ENCODE measurements around the gene SLC26A1.

Gene SLC26A1

GRCh38 chr4:993111-994029, at the start of gene SLC26A1:
Gene SLC26A1 (minus strand): TSS chr4:993404. CDS start chr4:991703, 1,701 bp downstream.
- TF ChIP-seq, protein P1, sequence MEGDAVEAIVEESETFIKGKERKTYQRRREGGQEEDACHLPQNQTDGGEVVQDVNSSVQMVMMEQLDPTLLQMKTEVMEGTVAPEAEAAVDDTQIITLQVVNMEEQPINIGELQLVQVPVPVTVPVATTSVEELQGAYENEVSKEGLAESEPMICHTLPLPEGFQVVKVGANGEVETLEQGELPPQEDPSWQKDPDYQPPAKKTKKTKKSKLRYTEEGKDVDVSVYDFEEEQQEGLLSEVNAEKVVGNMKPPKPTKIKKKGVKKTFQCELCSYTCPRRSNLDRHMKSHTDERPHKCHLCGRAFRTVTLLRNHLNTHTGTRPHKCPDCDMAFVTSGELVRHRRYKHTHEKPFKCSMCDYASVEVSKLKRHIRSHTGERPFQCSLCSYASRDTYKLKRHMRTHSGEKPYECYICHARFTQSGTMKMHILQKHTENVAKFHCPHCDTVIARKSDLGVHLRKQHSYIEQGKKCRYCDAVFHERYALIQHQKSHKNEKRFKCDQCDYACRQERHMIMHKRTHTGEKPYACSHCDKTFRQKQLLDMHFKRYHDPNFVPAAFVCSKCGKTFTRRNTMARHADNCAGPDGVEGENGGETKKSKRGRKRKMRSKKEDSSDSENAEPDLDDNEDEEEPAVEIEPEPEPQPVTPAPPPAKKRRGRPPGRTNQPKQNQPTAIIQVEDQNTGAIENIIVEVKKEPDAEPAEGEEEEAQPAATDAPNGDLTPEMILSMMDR (IDR thresholded peaks at IDR 0.05), result no peak
- H3K9me3 ChIP-seq, result no peaks in the 10 kb centered on the region
- no peaks in the 10 kb centered on the region for H3K36me3 ChIP-seq
- H3K27ac ChIP-seq, result no peak within 1 kb of the TSS
- no peak within 1 kb of the TSS for H3K4me3 ChIP-seq (ENCODE audit: low read depth in 1 of 2, low read length in 1 of 2)
- peaks cover 32% of the 10 kb centered on the region for H3K27me3 ChIP-seq
- no peaks in the 10 kb centered on the region for H3K4me1 ChIP-seq (ENCODE audit: control insufficient read depth in 1 of 2, insufficient read depth in 1 of 2, low read depth in 1 of 2, low read length in 1 of 2)

- Histone ChIP-seq H3K36me3 (no peaks in the 10 kb centered on the region), H3K27ac (no peak overlapping the region), H3K9me3 (no peaks in the 10 kb centered on the region), H3K27me3 (peaks cover 45% of the 10 kb centered on the region), H3K4me3 (ENCODE audit: low read depth in 1 of 2, low read length in 1 of 2) (no peak overlapping the region), H3K4me1 (ENCODE audit: control insufficient read depth in 1 of 2, insufficient read depth in 1 of 2, low read depth in 1 of 2, low read length in 1 of 2) (no peaks in the 10 kb centered on the region)
- TF ChIP-seq, protein P1 (IDR thresholded peaks at IDR 0.05), result no peak
Measured at GRCh38 chr4:1042352-1043055, 49.3 kb upstream of the SLC26A1 start.

GRCh38 chr4:1041936-1042330, 48.7 kb upstream of the SLC26A1 start:
- Histone ChIP-seq H3K4me1 (ENCODE audit: control insufficient read depth in 1 of 2, insufficient read depth in 1 of 2, low read depth in 1 of 2, low read length in 1 of 2) (no peaks in the 10 kb centered on the region), H3K27ac (no peak overlapping the region), H3K4me3 (ENCODE audit: low read depth in 1 of 2, low read length in 1 of 2) (no peak overlapping the region)

DNA sequence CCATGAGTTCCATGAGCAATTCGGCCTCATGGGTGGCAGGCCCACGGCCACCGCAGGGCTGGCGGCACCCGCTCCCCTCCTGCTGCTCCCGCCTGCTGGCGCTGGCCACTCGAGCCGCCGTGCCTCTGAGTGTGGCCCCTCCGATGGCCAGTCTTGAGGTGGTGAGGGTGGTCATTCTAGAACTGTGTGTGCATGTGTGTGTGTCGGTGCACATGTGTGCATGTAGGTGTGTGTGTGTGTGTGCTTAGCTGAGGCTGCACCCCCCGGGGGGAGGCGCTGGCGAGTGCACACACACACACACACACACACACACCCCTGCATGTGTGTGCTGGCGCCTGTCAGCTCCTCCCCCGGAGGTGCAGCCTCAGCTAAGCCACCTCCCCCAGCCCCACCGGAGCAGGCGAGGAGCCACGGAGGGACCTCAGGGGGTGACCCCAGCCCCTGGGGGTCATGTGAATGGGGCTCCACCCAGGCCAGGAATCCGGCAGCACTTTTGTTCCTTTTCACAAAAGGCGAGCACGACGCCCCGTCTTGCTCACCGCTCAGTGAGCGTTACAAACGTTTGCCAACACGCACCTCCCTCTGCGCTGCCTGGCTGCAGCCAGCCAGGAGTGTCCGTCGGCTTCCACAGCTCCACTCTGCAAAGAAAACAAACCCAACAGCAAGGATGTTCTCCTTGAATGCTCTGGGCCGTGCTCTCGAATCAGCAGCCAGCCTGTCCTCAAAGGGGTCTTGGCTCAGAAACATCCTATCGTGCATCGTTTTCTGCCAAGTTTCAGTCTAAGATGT, 48.1 kb upstream of the SLC26A1 start:
- TF ChIP-seq, protein P1 (IDR thresholded peaks at IDR 0.05), result no peak
- H3K9me3 ChIP-seq, result no peaks in the 10 kb centered on the region
- H3K27ac ChIP-seq, result no peak overlapping the region
- H3K4me3 ChIP-seq (ENCODE audit: low read depth in 1 of 2, low read length in 1 of 2), result no peak overlapping the region
- H3K4me1 ChIP-seq (ENCODE audit: control insufficient read depth in 1 of 2, insufficient read depth in 1 of 2, low read depth in 1 of 2, low read length in 1 of 2), result no peaks in the 10 kb centered on the region
- H3K36me3 ChIP-seq, result no peaks in the 10 kb centered on the region
- peaks cover 34% of the 10 kb centered on the region for H3K27me3 ChIP-seq

More at GRCh38 chr4:1041936-1042330, 48.7 kb upstream of the SLC26A1 start:
- Histone ChIP-seq H3K27me3 (peaks cover 40% of the 10 kb centered on the region), H3K9me3 (no peaks in the 10 kb centered on the region), H3K36me3 (no peaks in the 10 kb centered on the region)
- TF ChIP-seq, protein P1 (IDR thresholded peaks at IDR 0.05), result no peak
